HG03196 (cell line): ENCODE data around the gene PRKCA.

Experiments
- ATAC-seq: cut with Tn5 transposase; IDR thresholded peaks from one replicate; pipeline ENCODE4 v1.9.1; 2021; ENCODE audit not compliant: unreplicated experiment

PRKCA gene

DNA sequence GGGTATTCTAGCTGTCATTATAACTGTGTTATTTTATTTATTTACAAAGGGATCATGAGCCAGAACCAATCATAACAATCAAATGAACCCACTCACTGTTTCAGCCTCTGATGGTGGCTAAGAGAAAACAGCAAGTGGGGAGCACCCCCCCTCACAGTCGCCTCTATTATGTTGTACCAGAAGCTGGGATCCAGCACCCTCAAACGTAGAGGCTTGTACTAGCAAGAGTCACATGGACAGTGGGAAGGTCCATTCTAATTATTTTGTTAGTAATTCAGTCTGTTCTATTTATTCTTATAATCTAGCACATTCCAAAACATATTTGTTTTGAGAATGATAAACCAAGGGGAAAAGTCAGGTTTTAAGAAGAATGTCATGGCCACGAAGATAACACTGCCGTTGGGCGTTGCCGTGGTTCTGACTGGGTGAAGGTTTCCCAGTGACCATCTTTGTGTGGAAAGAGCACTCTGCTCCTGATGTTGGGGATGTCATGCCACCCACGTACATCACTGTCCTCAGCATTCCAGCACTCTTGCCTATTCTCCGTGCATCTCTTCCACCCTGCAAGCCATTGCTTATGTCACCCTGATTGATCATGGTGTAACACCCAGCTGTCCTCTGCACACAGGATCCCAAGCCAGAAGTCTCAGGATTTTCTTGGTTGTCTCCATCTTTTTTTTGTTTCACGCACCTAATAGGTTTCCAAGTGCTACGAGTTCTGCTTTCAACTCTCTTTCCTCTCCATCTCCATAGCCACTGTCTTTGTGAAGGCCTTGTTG lies 205.8 kb downstream of the PRKCA start:
- ATAC-seq, result no peak

DNA sequence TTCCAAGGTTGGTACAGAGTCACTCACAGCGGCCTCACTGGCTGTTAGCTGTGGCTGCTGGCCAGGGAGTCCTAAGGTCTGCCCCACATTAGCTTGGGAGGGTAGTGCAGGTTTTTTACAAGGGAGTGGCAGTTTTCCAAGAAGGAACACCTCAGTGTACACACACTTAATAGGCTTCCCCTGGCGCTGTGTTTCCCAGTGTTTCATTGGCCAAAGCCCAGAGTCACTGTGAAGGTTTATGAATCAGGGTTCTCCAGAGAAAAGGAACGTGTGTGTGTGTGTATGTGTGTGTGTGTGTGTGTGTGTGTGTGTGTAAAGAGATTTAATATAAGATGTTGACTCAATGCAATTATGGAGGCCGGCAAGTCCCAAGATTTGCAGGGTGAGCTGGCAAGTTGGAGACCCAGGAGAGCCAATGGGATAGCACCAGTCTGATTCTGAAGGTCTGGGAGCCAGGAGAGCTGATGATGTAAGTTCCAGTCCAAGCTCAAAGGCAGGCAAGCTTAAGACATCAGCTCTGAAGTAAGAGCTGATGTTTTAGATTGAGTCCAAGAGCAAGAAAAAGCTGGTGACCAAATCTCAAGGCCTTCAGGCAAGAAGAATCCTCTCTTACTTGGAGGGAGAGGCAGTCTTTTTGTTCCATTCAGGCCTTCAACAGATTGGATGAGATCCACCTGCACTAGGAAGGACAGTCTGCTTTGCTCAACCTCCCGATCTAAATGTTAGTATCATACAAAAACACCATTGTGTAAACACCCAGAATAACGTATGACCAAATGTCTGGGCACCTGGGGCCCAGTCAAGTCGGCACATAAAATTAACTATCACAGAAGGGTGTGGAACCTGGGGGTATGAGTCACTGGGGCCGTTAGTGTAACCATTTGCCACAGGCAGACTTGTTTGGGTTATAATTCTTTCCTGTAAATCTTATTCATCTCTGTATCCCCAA lies 206.8 kb downstream of the PRKCA start:
- no peak for ATAC-seq

DNA sequence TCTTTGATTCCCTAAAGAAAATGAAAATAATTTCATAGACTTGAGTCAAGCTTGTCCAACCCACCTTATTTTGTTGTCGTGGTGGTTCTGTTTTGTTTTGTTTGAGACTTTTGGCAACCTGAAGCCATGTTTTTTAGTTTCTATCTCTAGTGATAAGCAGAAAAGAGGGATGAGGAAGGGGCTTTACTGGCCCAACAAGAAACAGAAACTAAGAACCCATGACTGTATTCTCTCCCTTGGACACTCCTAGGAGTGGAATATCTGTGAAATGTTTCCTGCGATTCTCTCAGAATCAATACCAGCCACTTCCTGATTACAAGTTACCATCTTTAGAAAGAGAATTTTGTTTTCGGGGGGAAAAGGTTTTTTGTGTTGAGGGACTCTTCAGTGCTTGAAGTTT lies 207.5 kb downstream of the PRKCA start:
- ATAC-seq, result no peak

DNA sequence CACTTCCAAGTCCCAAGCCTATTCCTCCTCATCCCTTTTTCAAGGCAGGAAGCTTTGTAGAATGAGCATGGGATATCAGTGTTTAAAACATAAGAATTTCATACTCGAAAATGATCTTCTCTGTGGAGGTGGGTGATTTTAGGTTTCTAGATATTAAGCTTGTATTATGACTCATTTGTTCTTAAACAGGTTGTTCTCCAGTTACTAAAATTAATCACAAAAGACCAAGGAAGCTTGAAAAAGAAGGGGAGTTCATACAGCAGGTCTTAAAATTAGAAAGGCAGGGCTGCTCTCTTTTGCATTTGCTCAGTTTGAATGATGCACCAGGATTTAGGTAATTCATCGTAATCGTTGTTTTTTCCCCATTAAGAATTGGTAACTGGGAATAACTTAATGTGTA lies 208.7 kb downstream of the PRKCA start:
- no peak for ATAC-seq

DNA sequence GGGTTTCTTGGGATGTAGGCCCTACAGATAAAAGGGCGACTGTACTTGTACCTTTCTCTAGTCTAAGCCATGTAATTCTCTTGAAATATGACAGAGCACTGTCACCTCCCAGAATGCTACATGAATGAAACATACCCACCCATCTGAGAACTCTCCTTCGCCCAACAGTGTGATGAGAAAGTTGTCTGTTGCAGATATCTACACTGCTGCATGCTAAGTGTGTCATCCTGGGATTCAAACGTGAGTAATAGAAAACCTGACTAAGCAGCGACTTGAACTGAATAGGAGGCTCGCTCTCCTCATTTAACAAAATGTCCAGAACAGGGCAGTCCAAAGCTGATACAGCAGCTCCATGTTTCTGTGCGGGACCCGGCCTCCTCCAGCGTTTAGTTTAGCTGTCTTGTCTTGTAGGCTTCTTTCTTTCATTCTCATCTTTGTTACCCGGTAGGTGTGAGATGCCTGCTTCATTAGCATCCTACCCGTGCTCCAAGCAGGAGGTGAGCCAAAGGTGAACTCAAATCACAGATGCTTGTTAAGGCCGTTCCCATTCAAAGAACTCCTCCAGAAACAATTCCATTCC lies 211.9 kb downstream of the PRKCA start:
- no peak for ATAC-seq

DNA sequence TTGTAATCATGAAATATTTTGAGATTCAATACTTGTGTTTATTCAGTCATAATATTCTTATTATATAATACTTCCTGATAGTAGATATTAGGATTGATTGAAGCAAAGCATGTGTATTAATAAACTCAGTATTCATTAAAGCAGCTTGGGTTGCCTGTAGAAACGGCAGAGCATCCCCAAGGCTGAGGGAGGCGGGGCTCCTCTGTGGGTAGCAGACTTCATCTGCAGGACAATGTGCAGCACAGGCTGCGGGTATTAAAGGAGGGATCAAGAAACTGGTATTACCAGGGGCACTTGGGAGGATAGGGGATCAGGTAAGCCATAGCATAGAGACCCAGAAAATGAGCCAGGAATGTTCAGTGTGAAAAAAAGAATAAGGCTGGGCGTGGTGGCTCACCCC lies 213.6 kb downstream of the PRKCA start:
- no peak for ATAC-seq

DNA sequence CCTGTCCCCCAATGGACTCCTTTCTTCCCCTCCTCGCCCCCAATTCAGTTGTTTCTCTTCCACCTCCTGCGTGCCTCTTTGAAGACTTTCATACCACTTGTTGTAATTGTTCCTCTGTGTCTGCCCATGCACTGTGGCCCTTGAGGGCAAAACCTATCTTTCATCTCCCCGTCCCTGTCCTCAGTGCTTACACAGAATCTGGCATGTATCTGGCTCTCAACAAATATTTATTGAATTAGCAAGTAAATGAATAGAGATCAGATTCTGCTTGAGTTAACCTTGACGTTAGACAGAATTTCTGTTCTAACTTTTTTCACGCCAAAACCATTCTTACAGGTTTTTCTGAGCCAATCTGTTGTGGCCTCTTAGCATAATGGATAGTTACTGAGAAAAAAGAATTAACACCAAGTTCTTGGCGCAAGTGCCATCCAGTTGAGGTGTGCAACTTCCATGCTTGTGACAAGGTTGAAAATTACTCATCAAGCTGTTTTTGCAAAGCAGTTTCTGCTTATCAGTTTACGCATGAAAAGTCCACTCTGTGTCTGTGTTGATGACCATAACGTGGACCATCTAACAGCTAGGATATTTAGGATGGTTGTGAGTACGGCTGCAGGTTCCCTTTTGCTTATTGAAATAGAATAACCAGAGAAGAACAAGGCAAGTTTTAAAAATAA lies 215.1 kb downstream of the PRKCA start:
- ATAC-seq, result no peak

DNA sequence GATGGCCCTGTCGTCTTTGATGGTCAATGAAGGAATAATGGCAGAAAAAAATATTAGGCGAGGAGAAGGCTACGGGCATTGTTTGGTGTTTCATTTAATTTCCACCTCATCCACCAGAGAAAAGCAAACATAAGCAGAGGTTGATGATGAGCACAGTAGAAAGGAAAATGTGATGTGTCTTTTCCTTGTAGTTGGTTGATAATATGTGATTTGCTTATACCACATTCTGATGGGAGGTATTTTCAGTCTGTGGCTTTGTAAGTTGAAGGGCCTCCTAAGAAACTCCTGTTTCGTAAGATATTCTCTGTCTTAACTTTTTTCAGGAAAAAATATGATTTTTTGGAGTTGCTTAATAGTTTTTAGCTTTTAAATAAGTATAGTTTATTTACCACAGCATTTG lies 215.7 kb downstream of the PRKCA start:
- no peak for ATAC-seq

DNA sequence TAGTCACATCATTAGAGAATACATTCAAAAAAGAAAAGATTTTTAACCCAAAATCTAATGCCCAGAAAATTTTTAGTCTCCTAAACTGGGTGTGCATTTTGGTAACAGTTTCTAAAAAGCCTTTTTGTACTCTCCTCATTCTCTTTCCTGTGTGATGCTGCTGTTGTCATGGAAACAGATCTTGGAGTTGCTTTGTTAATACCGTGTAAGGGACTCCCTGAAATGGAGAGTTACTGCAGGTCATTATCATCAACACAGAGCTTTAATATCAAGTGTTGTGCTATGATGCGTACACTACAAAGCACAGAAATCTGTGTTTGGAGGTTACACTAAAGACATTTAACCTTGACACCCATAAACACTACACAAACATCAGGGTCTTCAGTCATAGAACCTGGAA lies 216.3 kb downstream of the PRKCA start:
- ATAC-seq, result no peak

DNA sequence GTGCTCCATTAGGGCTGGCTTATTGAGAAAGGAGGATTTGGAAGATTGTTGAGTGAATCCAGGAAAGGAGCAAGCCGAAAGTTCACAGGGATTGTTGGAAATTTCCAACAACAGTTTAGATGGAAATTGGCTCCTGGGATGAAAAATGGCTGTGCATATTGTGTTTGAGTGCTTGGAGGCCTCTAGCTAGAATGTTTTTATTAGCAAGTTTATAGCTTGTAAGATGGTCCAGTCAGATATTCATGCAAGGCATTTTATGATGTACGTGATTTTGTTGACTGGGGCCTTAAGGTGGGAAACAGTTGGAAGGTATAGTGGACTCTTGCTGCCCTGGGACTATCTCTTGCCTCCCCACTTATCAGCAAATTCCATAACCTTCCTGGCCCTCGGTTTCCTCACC lies 216.7 kb downstream of the PRKCA start:
- no peak for ATAC-seq

DNA sequence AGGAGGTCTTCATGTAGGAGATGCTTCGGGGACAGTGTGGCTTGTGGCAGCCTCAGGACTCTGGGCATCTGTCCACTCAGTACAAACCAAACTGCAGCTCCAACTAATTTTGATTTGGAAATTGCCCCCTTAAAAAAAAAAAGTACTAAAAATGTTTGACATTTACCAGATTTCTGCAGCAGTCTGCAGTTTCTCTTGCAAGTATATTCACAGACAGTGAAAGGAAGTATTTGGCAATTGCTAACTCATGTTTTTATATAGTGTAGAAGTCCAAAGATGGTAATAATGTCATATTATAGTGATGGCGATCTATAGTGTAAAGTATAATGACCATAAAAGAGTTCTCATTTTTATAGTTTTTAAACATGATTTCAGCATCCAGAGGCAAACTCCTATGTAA lies 218.6 kb downstream of the PRKCA start:
- ATAC-seq, result no peak

DNA sequence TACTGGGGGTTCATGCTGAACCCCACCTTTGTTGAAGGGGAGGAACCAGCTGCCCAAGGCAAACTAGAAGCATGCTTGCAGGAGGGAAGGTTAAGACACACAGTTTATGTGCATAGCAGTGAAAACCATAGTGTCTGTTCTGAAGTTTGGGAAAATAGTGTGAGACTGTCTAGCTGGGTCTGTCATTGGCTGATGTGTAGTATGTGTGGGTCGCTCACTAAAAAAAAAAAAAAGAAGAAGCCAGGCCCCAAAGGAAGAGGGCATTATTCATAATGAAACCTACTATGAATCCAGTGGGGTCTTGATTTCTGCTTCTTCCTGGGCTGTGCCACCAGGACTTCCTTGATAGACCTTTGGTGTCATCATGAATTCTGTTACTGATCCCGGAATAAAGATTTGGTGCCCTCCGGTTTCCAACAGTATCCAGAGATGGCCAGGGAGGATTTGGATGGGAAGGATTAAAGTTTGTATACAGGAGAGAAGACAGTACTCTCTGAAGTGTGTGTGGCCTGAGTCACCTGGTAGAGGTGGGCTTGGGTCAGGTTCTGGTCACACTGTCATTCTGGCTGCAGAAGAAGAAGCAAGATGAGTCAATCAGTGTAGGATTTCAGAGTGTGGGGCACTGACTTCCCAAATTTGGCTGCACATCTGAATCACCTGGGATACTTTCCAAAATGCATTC lies 220.3 kb downstream of the PRKCA start:
- no peak for ATAC-seq

DNA sequence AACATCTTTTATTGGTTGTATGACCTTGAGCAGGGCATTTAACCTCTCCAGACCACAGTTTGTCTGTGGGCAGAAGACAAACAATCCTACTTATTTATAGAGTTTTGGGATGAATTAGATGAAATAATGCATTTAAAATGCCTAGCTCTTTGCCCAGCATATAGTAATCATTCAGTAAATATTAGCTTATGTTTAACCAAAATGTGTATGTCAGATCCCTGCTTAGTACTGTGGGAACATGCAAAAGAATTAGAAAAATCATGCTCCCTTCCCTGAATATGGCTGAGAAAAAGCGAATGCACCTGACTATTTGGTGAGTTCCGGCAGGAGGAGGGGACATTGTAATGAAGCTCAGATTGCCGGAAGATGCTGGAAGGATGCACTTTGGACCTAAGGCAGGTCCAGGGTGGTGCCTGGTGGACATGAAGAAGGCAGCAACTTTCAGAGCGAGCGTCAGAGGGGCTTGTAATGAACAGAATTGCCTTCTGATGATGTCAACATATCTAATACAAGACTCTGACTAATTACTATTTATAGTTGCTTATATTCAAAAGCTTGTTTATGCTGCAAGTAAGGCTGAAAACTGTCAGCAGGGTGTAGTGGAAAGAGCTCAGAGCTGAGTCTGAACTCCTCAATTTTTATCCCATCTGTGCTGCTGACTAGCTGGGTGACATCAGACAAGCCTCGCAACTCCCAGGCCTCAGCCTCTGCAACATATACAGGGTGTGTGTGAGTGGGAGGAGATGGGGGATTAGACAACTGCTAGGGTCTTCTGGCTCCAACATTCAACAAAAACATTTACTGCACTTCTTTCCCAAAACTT lies 221.2 kb downstream of the PRKCA start:
- no peak for ATAC-seq

DNA sequence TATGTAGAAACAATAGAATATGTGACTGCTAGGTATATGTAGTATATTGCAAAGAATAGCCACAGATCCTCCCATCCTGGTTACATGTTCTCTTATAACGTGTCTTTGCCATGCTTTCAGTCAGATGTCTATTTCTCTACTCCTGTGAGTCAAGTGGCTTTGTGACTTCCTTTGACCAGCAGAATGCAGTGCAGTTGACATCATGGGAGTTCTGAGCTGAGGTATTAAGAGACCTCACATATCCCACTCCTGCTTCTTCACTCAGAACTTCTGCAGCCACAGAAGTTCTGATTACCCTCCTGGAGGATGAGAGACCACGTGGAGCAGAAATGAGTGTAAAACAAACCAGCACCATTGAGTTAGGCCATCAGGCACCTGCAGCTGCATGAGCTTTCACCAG lies 222.5 kb downstream of the PRKCA start:
- ATAC-seq, result no peak

DNA sequence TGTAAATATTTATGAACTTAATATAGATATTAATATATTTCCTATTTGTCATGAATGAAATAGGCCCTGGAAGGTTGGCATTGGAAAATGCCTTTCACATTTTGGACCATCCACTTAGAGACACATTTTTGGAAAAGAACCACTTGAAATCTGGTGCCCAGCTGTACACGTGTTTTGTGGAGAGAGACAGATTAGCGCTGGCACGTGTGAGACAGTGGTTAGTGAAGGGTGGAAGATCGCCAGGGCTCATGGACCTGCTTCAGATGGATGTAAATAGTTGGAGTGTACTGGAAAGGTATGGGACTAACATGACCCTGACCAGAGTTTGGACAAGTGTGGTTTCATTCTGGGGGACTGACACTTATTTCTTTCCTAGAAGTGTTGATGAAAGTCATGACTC lies 222.9 kb downstream of the PRKCA start:
- no peak for ATAC-seq

DNA sequence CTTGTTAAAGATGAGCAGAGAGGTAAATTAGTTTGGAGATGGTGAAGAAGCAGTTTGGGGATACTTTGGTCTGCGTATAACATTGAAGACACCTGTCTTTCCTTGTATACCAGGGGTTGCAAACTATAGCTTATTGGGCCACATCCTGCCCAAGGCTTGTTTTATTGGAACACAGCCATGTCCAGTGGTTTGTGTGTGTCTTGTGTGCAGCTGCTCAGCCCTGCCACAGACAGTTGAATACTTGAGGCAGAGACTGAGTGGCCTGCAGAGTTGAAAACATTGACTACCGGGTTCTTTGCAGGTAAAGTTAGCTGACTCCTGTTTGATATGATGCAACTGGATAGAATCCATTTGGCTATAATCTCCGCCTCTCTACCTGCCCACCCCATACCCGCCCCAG lies 224.4 kb downstream of the PRKCA start:
- ATAC-seq, result no peak

DNA sequence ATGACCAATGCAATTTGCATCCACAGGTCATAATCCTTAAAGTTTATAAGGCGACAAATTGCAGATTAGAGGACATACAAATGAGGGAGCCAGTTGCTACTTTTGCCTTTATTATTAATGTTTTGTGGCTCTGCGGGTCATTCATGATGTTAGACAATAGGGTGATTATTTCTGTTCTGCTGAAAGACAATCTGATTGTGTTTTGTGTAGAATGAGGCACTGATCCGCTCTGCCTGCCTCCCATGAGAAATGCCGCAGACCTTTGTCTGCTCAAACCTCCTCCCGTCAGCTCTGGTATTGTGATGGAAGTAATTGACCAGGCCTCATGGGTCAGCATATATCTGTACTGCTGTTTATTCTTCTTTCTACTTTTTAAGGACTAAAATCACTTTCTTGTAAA lies 224.9 kb downstream of the PRKCA start:
- ATAC-seq, result no peak

DNA sequence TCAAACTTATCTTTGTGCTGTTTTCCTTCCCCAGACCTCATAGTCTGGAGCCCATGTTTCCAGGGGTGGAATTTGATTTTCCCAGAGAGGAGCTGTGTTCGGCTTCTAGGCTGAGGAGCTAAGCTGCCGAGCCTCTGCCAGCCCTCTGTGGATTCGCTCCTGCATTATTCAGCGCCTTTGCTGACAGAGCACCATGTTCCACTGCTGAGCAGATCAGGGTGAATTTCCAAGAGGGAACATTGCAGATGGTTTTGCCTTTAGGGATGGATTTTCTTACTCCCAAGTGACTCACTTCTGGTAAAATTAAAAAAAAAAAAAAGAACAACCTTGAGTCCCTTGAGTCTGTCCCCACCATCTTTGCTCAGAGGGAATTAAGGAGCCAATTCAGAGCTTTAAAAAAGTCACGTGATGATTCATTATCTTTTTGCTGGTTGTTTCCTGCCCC lies 229.5 kb downstream of the PRKCA start:
- no peak for ATAC-seq

DNA sequence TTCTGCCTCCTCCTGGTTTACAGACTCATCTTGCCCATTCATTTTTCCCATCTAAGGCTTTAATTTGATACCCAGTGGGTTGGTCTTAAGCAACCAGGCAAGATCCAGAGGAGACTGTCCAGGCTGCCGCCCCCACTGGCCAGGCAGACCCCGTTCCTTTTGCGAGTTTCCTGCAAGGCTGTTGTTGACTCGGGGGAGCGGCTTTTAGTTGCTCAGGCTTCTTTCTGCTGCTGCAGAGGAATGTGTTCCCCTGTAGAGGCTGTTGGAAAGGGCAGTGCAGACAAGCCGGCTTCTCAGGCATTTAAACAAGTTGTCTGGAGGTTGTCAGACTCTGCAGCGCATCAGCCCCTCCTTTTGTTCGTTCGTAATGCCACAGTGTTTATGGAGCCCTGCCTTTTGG lies 231.2 kb downstream of the PRKCA start:
- no peak for ATAC-seq

DNA sequence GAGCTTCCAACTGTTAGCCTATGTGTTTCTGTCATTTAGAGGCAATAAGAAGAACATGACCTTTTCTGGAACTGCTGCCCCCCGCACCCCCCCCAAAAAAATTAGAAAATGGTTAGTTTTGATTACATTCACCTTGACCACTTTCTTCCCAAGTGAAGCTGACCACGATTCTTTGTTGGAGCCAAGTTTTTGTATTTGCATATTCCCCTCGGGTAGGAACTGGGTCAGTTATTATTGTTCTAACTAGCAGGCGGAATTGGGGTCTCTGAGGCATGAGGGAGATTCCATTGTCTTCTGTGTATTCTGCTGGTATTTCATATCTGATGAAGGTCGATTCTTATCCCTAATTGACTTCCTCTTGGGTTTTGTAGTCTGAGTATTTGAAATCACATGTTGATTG lies 231.6 kb downstream of the PRKCA start:
- no peak for ATAC-seq
